ENCODE results near the gene ZNF319.

DNA sequence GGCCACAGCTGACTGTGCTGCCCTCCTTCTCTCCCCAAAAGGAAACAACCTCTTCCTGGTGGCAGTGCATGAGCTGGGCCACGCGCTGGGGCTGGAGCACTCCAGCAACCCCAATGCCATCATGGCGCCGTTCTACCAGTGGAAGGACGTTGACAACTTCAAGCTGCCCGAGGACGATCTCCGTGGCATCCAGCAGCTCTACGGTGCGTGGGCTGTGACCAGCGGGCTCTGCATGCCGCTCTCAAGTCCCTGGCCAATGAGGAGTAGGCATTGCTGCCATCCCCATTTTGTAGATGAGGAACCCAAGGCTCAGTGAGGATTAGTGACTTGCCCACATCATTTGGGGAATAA is 40.0 kb upstream of the ZNF319 start:
- TF ChIP-seq, protein P1, sequence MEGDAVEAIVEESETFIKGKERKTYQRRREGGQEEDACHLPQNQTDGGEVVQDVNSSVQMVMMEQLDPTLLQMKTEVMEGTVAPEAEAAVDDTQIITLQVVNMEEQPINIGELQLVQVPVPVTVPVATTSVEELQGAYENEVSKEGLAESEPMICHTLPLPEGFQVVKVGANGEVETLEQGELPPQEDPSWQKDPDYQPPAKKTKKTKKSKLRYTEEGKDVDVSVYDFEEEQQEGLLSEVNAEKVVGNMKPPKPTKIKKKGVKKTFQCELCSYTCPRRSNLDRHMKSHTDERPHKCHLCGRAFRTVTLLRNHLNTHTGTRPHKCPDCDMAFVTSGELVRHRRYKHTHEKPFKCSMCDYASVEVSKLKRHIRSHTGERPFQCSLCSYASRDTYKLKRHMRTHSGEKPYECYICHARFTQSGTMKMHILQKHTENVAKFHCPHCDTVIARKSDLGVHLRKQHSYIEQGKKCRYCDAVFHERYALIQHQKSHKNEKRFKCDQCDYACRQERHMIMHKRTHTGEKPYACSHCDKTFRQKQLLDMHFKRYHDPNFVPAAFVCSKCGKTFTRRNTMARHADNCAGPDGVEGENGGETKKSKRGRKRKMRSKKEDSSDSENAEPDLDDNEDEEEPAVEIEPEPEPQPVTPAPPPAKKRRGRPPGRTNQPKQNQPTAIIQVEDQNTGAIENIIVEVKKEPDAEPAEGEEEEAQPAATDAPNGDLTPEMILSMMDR (IDR thresholded peaks at IDR 0.05): no peak
- TF ChIP-seq POLR2A (IDR thresholded peaks at IDR 0.05): no peak
- TF ChIP-seq POLR2AphosphoS5 (IDR thresholded peaks at IDR 0.05; ENCODE audit: insufficient read depth in 1 of 2, low read depth in 1 of 2): no peak

All from vagina (tissue), 2 donors.